Brain microvascular endothelial cell (primary cell): ENCODE measurements around the gene ARSD.
"Not testable (repeated sequence)": the region's sequence is repeated elsewhere in the genome, so short reads cannot be mapped to it uniquely, and the experiment has no call there.

Experiments used
- DNase-seq: peaks from one replicate; pipeline ENCODE4 v3.0.0-alpha.2; 2020
- H3K27ac ChIP-seq: fragments of 250-450 bp; sonication (Bioruptor Pico); 2 replicates; pipeline ENCODE4 v1.5.1; 2020; ENCODE audit warnings: mild to moderate bottlenecking, moderate library complexity
- H3K27me3 ChIP-seq: fragments of 250-450 bp; sonication (Bioruptor Pico); replicated peaks from 2 replicates; pipeline ENCODE4 v1.5.1; 2020; ENCODE audit warnings: mild to moderate bottlenecking
- H3K36me3 ChIP-seq: fragments of 250-450 bp; sonication (Bioruptor Pico); replicated peaks from 2 replicates; pipeline ENCODE4 v1.5.1; 2020; ENCODE audit warnings: mild to moderate bottlenecking
- H3K4me3 ChIP-seq: 2 replicates; pipeline ENCODE4 v1.5.1; 2011; ENCODE audit warnings: low read depth, mild to moderate bottlenecking, control low read depth, low read length, moderate library complexity
- in situ Hi-C: cut with HindIII; loops from 2 replicates; pipeline ENCODE4 v1.10.0; 2017; ENCODE audit warnings: low sequenced_read_pairs, low pct_ligation_motif_present
- TF ChIP-seq, protein P1 (sequence below): IDR thresholded peaks from 2 replicates; pipeline ENCODE4 v1.5.1; 2011; ENCODE audit warnings: low read depth, mild to moderate bottlenecking, moderate library complexity, low read length, control low read depth, inconsistent platforms; ENCODE audit errors: missing control alignments

Gene ARSD

DNA sequence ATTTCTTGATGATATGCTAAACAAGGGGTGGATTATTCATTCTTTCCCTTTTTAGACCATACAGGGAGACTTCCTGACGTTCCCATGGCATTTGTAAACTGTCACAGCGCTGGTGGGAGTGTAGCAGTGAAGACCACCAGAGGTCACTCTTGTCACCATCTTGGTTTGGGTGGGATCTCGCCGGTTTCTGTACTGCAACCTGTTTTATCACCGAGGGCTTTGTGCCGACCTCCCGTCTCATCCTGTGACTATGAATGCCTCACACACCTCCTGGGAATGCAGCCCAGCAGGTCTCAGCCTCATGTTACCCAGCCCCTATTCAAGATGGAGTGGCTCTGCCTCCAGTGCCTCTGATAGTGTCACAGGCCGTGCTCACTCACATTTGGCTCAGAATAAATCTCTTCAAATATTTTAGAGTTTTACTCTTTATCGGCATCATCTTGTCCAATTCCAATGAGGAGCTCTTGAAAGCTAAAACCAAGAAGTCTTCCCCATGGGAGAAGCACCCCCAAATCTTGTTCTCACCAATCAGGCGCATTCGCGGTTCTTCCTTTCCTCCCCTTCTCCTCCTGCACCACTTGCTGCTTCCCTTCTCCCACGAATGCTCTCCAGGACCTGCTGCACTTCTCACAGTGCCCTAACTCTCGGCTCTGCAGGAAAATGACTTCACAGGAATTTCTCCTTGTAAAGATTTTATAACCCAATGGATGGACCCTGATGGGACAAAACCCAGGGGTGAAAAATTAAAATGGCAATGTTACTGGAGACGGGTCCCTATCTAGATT lies 39.2 kb downstream of the ARSD start:
- H3K27me3 ChIP-seq, DNase-seq, in situ Hi-C loops, H3K27ac ChIP-seq, H3K36me3 ChIP-seq: not testable (repeated sequence)
- peak overlapping the region; percentile 46 for H3K4me3 ChIP-seq
- TF ChIP-seq, protein P1, sequence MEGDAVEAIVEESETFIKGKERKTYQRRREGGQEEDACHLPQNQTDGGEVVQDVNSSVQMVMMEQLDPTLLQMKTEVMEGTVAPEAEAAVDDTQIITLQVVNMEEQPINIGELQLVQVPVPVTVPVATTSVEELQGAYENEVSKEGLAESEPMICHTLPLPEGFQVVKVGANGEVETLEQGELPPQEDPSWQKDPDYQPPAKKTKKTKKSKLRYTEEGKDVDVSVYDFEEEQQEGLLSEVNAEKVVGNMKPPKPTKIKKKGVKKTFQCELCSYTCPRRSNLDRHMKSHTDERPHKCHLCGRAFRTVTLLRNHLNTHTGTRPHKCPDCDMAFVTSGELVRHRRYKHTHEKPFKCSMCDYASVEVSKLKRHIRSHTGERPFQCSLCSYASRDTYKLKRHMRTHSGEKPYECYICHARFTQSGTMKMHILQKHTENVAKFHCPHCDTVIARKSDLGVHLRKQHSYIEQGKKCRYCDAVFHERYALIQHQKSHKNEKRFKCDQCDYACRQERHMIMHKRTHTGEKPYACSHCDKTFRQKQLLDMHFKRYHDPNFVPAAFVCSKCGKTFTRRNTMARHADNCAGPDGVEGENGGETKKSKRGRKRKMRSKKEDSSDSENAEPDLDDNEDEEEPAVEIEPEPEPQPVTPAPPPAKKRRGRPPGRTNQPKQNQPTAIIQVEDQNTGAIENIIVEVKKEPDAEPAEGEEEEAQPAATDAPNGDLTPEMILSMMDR: peak; percentile 43

DNA sequence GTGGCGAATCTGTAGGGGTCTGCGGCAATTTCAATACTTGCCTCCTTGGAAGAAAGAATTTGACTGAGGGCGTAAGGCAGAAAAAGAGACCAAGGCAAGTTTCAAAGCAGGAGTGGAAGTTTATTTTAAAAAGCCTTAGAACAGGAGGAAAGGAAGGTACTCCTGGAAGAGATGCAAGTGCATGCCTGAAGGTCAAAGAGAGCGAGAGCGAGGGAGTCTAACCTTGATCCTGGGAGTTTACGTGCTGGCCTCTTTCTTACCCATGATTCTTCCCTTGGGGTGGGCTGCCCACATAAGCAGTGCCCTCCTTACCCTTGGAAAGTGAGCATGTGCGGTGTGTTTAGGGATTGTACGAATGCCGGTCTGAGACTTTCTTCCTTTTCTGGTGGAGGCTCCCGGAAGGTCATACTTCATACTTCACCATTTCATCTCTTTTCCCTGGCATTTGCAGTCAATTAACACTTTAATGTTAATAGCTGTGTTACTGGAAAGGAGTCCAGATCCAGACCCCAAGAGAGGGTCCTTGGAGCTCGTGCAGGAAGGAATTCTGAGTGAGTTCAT lies 40.0 kb downstream of the ARSD start:
- no peak for DNase-seq
- TF ChIP-seq, protein P1: no peak
- Histone ChIP-seq H3K4me3 (peak overlapping the region; percentile 46), H3K36me3 (no peaks in the 10 kb centered on the region), H3K27me3 (no peaks in the 10 kb centered on the region), H3K27ac (no peak overlapping the region)
- in situ Hi-C loops: no loop called here

DNA sequence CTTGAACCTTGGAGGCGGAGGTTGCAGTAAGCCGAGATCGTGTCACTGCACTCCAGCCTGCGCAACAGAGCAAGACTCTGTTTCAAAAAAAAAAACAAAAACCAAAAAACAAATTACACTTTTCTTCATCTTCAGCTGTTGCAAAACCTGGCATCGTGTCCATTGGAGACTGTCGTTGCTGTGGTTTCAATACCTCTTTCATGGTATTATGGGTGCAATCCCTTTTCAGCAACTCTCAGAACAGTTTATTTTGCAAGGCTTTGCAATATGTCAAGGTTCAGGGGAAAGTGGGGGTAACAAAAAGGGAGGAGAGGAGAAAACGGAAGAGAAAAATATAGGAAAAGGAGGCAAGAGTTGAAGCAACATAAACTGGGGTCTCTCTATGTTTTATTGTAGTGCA lies 40.8 kb downstream of the ARSD start:
- in situ Hi-C loops: no loop called here
- DNase-seq: no peak
- TF ChIP-seq, protein P1: no peak
- H3K4me3 ChIP-seq: no peak overlapping the region
- H3K36me3 ChIP-seq: no peaks in the 10 kb centered on the region
- no peak overlapping the region for H3K27ac ChIP-seq
- no peaks in the 10 kb centered on the region for H3K27me3 ChIP-seq

DNA sequence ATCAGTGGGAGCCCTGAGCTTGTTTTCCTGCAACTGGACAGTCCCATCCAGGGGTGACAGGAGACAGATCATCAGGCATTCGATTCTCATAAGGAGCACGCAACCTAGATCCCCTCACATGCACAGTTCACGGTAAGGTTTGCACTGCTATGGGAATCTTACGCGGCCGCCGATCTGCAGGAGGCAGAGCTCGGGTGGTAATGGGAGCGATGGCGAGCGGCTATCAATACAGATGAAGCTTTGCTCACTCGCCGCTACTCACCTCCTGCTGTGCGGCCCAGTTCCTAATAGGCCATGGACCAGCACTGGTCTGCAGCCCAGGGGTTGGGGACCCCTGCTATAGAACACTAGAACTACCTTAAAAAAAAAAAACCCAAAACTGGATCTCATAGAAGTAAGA lies 45.4 kb downstream of the ARSD start:
- no peaks in the 10 kb centered on the region for H3K36me3 ChIP-seq
- H3K4me3 ChIP-seq: no peak overlapping the region
- H3K27ac ChIP-seq: no peak overlapping the region
- no peak for DNase-seq
- in situ Hi-C loops: no loop called here
- H3K27me3 ChIP-seq: no peaks in the 10 kb centered on the region
- TF ChIP-seq, protein P1: no peak

DNA sequence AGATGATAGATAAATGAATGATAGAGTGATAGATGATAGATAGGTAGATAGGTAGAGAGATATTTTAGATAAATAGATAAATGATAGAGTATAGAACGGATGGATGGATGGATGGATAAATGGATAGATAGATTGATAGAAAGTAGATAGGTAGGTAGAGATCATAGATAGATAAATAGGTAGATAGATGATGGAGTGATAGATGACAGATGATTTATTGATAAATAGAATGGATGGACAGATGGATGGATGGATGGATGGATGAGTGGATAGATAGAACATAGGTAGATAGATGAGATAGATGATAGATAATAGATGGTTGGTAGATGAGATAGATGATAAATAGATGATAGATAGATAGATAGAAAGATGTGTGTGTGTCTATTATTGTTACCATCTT lies 49.5 kb downstream of the ARSD start:
- no peak overlapping the region for H3K27ac ChIP-seq
- TF ChIP-seq, protein P1: no peak
- H3K27me3 ChIP-seq: no peaks in the 10 kb centered on the region
- H3K36me3 ChIP-seq: no peaks in the 10 kb centered on the region
- in situ Hi-C loops: no loop called here
- no peak overlapping the region for H3K4me3 ChIP-seq
- DNase-seq: no peak

DNA sequence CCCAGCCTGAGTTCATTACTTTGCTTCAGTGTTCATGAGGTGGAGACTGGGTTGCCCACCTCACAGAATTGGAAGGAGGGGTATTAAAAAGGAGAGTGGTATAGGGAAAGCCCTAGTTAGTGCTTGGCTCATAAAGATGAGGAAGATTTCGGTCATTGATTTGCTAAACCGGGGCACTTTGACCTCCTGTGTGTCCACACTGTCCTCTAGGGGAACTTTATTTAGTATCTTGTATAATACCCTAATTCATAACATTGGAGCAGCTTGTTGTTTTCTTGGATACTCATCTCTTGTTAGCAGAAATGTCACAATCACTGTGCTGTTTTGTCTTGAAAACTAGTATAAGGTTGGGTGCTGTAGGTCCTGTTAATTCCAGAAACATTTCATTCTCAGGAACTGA lies 50.6 kb downstream of the ARSD start:
- TF ChIP-seq, protein P1: no peak
- DNase-seq: no peak
- in situ Hi-C loops: no loop called here
- H3K36me3 ChIP-seq: no peaks in the 10 kb centered on the region
- no peak overlapping the region for H3K27ac ChIP-seq
- no peaks in the 10 kb centered on the region for H3K27me3 ChIP-seq
- no peak overlapping the region for H3K4me3 ChIP-seq
